OCI-LY1 (cell line): ENCODE data around the gene CDC42.

Experiments used
- H2AFZ ChIP-seq: fragments of 200-600 bp; sonication (generic), shearing (Covaris generic); 2 replicates; pipeline ENCODE4 v1.6.0; 2014; ENCODE audit warnings: antibody characterized with exemption, mild to moderate bottlenecking, low read length
- H3F3A ChIP-seq: fragments of 200-600 bp; sonication (generic), shearing (Covaris generic); 2 replicates; pipeline ENCODE4 v1.6.0; 2014; ENCODE audit warnings: mild to moderate bottlenecking, antibody characterized with exemption, low read length, moderate library complexity; ENCODE audit not compliant: insufficient read depth
- H3K27ac ChIP-seq: fragments of 200-600 bp; sonication (generic); 2 replicates; pipeline ENCODE4 v1.5.1; 2014; ENCODE audit warnings: low read length, mixed run types, mild to moderate bottlenecking, low read depth; ENCODE audit not compliant: poor library complexity, severe bottlenecking
- H3K27me3 ChIP-seq: fragments of 200-600 bp; sonication (generic); 2 replicates; pipeline ENCODE4 v1.6.0; 2014; ENCODE audit warnings: antibody characterized with exemption, mild to moderate bottlenecking, low read length, moderate library complexity; ENCODE audit not compliant: insufficient read depth
- H3K36me3 ChIP-seq: fragments of 200-600 bp; sonication (generic); 2 replicates; pipeline ENCODE4 v1.6.1; 2014; ENCODE audit warnings: mild to moderate bottlenecking, antibody characterized with exemption, low read length, moderate library complexity, mixed read lengths; ENCODE audit not compliant: insufficient read depth
- H3K4me1 ChIP-seq: fragments of 200-600 bp; sonication (generic); 2 replicates; pipeline ENCODE4 v1.5.1; 2014; ENCODE audit warnings: mild to moderate bottlenecking, low read length, moderate library complexity; ENCODE audit not compliant: insufficient read depth, severe bottlenecking
- H3K4me2 ChIP-seq: fragments of 200-600 bp; sonication (generic), shearing (Covaris generic); 2 replicates; pipeline ENCODE4 v1.6.1; 2014; ENCODE audit warnings: low read length
- H3K4me3 ChIP-seq: fragments of 200-600 bp; sonication (generic); 2 replicates; pipeline ENCODE4 v1.5.1; 2014; ENCODE audit warnings: low read length, low read depth, mild to moderate bottlenecking, mixed read lengths; ENCODE audit not compliant: poor library complexity, severe bottlenecking
- H3K79me2 ChIP-seq: fragments of 200-600 bp; shearing (Covaris generic); 2 replicates; pipeline ENCODE4 v1.6.1; 2016; ENCODE audit warnings: mixed run types, low read length, mixed read lengths; ENCODE audit not compliant: insufficient read depth
- H3K9ac ChIP-seq: fragments of 200-600 bp; sonication (generic), shearing (Covaris generic); 2 replicates; pipeline ENCODE4 v1.6.1; 2014; ENCODE audit warnings: mild to moderate bottlenecking, low read length, mixed read lengths
- H3K9me2 ChIP-seq: fragments of 200-600 bp; sonication (generic), shearing (Covaris generic); 2 replicates; pipeline ENCODE4 v1.6.1; 2014; ENCODE audit warnings: low read depth, mild to moderate bottlenecking, low read length, mixed read lengths
- H3K9me3 ChIP-seq: fragments of 200-600 bp; shearing (Covaris generic); 2 replicates; pipeline ENCODE4 v1.6.1; 2014; ENCODE audit warnings: low read length, mixed read lengths
- H4K20me1 ChIP-seq: fragments of 200-600 bp; sonication (generic), shearing (Covaris generic); 2 replicates; pipeline ENCODE4 v1.6.0; 2016; ENCODE audit warnings: mild to moderate bottlenecking, low read length; ENCODE audit not compliant: insufficient read depth
- EZH2 ChIP-seq: fragments of 200-600 bp; sonication (generic), shearing (Covaris generic); IDR thresholded peaks from 2 replicates; pipeline ENCODE4 v1.8.0; 2017; ENCODE audit warnings: borderline replicate concordance, mixed run types, mild to moderate bottlenecking, antibody characterized with exemption, low read length, moderate library complexity, mixed read lengths
- TF ChIP-seq, protein P1 (sequence below): fragments of 200-600 bp; sonication (generic), shearing (Covaris generic); IDR thresholded peaks from 2 replicates; pipeline ENCODE4 v1.5.1; 2017; ENCODE audit warnings: mild to moderate bottlenecking, antibody characterized with exemption, low read length, moderate library complexity, mixed read lengths

Gene CDC42

DNA sequence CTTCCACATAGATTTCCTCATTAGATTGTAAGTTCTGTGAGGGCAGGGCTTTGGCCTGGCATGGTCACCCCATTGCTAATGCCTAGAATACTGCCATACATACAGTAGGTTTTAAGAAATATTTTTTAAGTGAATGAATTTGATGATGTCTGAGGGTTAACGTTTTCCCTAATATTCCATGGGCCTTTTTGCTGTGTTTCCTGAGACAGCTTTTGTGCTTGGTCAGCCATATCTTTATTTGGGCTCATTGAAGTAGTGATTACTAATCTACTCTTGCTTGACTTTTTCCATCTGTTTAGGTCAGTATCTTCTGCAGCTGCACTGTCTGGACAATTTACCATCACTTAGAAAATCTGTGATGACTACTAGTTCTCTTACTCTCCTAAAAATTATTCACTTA, 3.5 kb downstream of the CDC42 start:
- H3K4me1 ChIP-seq: peaks cover 48% of the 10 kb centered on the region
- no peak overlapping the region for H3K4me3 ChIP-seq
- H4K20me1 ChIP-seq: no peaks in the 10 kb centered on the region; the same call in 1 of the 2 replicates
- H3K4me2 ChIP-seq: peak overlapping the region; percentile 7; the same call in 1 of the 2 replicates
- peaks cover 40% of the 10 kb centered on the region for H3K36me3 ChIP-seq
- peaks cover 3% of the 10 kb centered on the region; the same call in 1 of the 2 replicates for H3F3A ChIP-seq
- TF ChIP-seq EZH2: no peak
- TF ChIP-seq, protein P1, sequence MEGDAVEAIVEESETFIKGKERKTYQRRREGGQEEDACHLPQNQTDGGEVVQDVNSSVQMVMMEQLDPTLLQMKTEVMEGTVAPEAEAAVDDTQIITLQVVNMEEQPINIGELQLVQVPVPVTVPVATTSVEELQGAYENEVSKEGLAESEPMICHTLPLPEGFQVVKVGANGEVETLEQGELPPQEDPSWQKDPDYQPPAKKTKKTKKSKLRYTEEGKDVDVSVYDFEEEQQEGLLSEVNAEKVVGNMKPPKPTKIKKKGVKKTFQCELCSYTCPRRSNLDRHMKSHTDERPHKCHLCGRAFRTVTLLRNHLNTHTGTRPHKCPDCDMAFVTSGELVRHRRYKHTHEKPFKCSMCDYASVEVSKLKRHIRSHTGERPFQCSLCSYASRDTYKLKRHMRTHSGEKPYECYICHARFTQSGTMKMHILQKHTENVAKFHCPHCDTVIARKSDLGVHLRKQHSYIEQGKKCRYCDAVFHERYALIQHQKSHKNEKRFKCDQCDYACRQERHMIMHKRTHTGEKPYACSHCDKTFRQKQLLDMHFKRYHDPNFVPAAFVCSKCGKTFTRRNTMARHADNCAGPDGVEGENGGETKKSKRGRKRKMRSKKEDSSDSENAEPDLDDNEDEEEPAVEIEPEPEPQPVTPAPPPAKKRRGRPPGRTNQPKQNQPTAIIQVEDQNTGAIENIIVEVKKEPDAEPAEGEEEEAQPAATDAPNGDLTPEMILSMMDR: no peak
- no peak overlapping the region for H3K9ac ChIP-seq
- H3K79me2 ChIP-seq: peaks cover 77% of the 10 kb centered on the region
- no peaks in the 10 kb centered on the region for H3K9me3 ChIP-seq
- H2AFZ ChIP-seq: no peak overlapping the region
- H3K27ac ChIP-seq: no peak overlapping the region
- H3K9me2 ChIP-seq: no peaks in the 10 kb centered on the region
- no peaks in the 10 kb centered on the region for H3K27me3 ChIP-seq

DNA sequence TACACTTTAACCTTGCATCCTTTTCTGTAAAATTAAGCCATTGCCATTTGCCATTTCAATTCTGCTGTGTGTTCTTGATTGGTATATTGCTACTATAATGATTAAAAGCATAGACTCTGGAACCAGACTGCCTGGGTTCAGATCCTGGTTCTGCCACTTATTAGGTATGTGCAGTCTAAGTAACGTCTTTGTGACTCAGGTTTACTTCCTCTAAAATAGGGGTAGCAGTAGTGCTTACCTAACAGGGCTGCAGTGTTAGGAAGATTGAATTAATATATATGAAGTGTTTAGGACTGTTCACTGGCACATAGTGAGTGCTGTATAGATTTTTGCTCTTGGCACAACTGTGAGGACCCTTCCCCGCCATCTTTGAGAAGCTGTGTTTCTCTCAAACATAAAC, 4.4 kb downstream of the CDC42 start:
- Histone ChIP-seq H3K9me3 (no peaks in the 10 kb centered on the region), H3K9me2 (no peaks in the 10 kb centered on the region), H3K4me1 (peaks cover 47% of the 10 kb centered on the region), H4K20me1 (no peaks in the 10 kb centered on the region; the same call in 1 of the 2 replicates), H2AFZ (no peak overlapping the region), H3K27me3 (no peaks in the 10 kb centered on the region), H3K36me3 (peaks cover 40% of the 10 kb centered on the region), H3K27ac (no peak overlapping the region), H3F3A (no peaks in the 10 kb centered on the region), H3K4me3 (no peak overlapping the region), H3K9ac (no peak overlapping the region), H3K4me2 (no peak overlapping the region; the same call in 1 of the 2 replicates), H3K79me2 (peaks cover 86% of the 10 kb centered on the region)
- no peak for TF ChIP-seq EZH2
- TF ChIP-seq, protein P1: no peak

DNA sequence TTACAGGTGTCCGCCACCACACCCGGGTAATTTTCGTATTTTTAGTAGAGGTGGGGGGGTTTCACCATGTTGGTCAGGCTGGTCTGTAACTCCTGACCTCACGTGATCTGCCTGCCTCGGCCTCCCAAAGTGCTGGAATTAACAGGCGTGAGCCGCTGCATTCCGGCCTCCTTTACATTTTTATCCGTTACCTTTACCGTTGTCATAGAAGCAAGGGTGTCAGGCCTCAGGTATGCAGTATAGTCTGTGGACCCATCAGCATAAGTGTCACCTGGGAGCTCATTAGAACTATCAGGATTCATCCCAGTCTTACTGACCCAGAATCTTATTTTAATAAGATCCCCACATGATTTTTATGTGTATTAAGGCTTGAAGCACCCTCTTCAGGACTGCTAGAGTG, 5.4 kb downstream of the CDC42 start:
- Histone ChIP-seq H3K9me3 (no peaks in the 10 kb centered on the region), H3K9ac (no peak overlapping the region), H3K27ac (no peak overlapping the region), H2AFZ (no peak overlapping the region), H3K27me3 (no peaks in the 10 kb centered on the region), H3K4me3 (no peak overlapping the region), H4K20me1 (no peaks in the 10 kb centered on the region; the same call in 1 of the 2 replicates), H3K79me2 (peaks cover 95% of the 10 kb centered on the region), H3F3A (no peaks in the 10 kb centered on the region), H3K9me2 (no peaks in the 10 kb centered on the region), H3K4me2 (no peak overlapping the region), H3K36me3 (peaks cover 40% of the 10 kb centered on the region), H3K4me1 (peaks cover 44% of the 10 kb centered on the region)
- TF ChIP-seq EZH2: no peak
- TF ChIP-seq, protein P1: no peak
